SKM-1 (cell line): ENCODE measurements around the gene XIAP.
A peak's percentile ranks its signal among the peaks of the same experiment; 100 is the strongest.
"Not testable (repeated sequence)": the region's sequence is repeated elsewhere in the genome, so short reads cannot be mapped to it uniquely, and the experiment has no call there.

Source experiments
- DNase-seq: peaks from one replicate; lab custom pipeline; 2025; ENCODE audit not compliant: unreplicated experiment; lab: John Stamatoyannopoulos, UW

Gene XIAP

DNA sequence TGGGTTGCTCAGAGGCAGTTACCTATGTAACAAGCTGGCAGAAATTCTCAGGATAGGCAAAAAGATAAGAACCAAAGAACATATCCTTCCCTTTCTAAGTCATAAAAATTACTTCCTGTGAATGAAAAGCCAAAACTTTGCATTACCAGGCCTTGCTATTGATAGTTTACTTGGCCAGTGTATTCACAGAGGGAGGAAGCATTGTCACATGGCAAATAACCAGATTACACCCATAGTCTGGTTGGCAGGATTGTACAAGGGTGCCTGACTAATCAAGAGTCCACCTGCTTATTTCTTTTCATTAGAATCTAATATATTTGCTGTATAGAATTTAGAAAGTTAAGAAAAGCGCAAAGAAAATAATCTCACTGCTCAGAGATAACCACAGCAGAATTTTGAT is 14.1 kb downstream of the XIAP start:
- DNase-seq, result no peak

DNA sequence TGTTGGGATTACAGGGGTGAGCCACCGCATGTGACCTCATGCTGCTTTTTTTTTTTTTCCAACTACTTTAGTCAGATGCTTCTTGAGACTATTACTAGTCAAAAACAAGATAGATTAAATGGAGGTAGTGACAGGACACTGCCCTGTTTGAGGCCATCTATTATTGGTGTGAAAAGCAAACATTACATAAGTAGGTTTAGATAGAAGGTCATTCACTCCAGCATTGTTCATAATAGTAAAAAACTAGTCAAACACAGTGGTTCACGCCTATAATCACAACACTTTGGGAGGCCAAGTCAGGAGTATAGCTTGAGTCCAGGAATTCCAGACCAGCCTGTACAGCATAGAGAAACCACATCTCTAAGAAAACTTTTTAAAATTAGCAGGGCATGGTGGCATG is 16.3 kb downstream of the XIAP start:
- DNase-seq, result no peak

- DNase-seq, result no peak
Observed at GRCh38 chrX:123876844-123877243, 17.0 kb downstream of the XIAP start.

GRCh38 chrX:123878252-123878721 is 18.4 kb downstream of the XIAP start:
- DNase-seq, result peak; percentile 57

DNA sequence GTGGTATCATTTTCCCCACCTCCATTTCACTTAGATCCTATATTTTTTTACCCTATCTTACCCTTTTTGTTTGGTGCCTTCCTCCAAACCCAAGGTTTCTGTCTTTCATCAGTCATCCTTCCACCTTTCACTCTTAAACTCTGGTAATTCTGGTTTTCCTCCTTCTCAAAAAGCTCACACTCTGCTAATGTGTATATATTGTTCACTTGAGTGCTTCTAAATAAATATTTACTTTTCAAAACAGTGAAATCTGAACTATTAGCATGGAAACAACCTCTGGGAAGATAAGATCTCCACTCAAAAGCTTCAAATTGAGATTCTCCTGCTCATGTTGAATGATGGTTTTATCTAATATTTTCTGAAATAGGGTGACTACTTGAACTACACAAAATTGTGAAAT is 21.5 kb downstream of the XIAP start:
- DNase-seq, result no peak

GRCh38 chrX:123882391-123882790 is 22.5 kb downstream of the XIAP start:
- DNase-seq, result no peak

DNA sequence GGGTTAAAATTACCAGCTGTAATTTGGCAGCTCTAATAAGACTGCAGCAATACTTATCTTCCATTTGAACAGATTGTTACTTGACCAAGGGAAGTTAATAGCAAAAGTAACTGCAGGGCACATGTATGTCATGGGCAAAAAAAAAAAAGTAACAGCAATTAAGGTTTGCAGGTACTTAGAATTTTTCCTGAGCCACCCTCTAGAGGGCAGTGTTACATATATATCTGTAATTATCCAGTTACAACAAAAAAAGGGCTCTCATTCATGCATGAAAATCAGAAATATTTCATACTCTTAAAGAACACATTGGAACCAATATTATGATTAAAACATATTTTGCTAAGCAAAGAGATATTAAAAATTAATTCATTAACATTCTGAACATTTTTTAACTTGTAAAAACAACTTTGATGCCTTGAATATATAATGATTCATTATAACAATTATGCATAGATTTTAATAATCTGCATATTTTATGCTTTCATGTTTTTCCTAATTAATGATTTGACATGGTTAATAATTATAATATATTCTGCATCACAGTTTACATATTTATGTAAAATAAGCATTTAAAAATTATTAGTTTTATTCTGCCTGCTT is 25.1 kb downstream of the XIAP start:
- DNase-seq, result peak; percentile 24

GRCh38 chrX:123899701-123900100 is 39.8 kb downstream of the XIAP start:
- DNase-seq, result no peak

- DNase-seq, result not testable (repeated sequence)
Observed at GRCh38 chrX:123903261-123903660, 43.4 kb downstream of the XIAP start.

- no peak for DNase-seq
Observed at GRCh38 chrX:123905332-123905731, 45.5 kb downstream of the XIAP start.

DNA sequence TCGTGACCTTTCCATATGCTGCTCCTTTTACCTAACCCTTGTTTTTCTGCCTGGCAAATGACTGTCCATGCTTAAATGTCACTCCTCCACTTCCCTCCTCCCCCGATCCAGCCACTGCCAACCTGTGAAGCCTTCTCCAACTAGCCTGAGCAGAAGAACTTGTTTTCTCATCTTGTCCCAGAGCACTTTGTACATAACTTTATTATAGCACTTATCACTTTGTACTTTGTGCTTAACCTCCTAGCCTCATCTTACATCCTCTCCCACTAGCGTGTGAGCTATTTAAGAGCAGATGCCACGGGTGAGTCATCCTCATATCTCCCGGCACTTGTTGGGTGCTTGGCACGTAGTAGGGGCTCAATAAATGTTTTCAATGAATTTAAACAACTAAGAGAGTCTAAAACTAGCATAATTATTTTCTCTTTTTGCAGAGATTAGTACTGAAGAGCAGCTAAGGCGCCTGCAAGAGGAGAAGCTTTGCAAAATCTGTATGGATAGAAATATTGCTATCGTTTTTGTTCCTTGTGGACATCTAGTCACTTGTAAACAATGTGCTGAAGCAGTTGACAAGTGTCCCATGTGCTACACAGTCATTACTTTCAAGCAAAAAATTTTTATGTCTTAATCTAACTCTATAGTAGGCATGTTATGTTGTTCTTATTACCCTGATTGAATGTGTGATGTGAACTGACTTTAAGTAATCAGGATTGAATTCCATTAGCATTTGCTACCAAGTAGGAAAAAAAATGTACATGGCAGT is 46.9 kb downstream of the XIAP start:
- DNase-seq, result no peak

GRCh38 chrX:123909523-123909922 is 49.7 kb downstream of the XIAP start:
- DNase-seq, result peak; percentile 21

DNA sequence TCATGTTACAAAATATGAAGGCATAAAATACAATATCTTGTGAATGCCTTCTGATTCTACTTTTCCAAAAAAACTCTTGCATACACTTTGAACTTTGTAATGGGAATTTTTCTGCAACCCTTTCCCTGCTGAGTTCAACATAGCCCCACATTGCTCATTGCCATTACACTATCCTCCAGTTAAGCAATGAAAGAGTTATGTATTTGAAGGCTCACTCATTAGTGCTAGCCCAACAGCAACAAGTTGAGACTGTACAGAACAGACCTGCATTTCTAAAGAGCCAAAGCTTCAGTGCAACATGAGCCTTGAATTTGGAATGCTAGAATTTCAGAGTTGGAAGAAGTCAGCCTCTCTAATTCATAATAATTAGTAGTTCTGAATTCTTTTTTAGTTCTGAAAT is 57.2 kb downstream of the XIAP start:
- DNase-seq, result no peak

DNA sequence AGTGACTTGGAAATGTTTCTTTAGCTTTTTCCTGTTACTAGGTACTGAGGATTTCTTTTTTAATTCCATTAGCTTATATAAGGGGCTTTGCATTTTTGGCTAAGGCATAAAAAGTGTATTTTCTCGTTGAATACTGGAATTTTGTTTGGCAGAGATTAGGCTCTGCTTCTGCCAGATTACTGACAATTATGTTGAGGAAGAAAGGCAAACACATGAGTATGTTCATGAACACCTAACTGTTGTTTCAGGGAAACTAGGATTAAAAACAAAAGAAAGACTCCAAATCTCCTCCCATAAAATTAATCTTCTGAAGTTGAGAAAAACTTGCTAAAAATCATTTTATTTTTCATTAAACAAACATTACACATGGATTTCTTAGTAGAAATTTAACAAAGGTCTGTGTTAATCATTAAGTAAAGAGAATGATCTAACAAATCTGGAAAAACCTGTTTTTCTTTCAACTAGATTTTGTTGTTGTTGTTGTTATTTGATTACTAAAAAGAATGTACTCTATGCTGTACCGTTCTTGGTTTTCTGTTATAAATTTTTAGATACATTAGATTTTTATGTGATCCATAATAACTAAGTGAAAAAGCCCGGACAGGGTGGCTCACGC is 58.4 kb downstream of the XIAP start:
- no peak for DNase-seq

GRCh38 chrX:123920105-123920785 is 60.4 kb downstream of the XIAP start:
- DNase-seq, result no peak

GRCh38 chrX:123923211-123923610 is 63.4 kb downstream of the XIAP start:
- DNase-seq, result no peak

- no peak for DNase-seq
Observed at GRCh38 chrX:123924186-123924585, 64.3 kb downstream of the XIAP start.

GRCh38 chrX:123927845-123928244 is 68.0 kb downstream of the XIAP start:
- DNase-seq, result no peak

GRCh38 chrX:123932055-123932454 is 72.2 kb downstream of the XIAP start:
- not testable (repeated sequence) for DNase-seq

DNA sequence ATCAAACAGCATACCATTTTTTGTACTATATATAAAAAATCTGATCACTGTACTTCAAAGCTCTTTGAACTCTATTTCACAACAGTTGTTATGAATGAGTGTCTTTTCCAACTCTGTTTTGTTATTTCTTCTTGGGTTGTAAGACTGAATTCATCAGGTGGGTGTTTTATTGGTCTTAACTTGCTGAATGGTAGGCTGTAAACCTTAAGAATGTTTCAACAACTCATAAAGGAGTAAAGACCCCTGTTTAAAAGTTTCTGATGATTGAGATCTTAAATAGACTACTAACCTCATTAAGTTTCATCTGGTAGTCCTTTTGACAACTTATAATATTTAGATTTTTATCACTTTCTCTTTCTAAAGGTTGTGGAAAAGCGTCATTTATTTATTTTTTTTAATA is 83.2 kb downstream of the XIAP start:
- DNase-seq, result no peak

DNA sequence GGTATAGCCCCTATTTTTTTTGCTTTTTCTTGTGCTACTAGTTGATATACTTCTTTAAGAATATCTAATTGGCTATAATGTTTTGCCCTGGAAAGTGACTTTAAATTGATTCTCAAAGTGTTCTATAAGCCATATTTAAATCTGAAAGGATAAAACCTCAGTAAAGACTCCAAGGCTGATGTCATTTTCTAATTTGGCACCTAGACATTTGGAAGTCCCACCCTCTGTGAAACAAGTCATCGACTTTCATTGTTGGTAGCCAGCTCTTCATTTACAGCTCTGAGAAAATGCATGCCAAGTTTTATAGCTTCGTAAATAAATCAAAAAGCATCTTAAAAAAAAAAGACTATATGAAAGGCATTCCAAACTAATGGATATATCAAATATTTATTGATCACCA is 83.6 kb downstream of the XIAP start:
- no peak for DNase-seq

GRCh38 chrX:123949846-123950245 is 90.0 kb downstream of the XIAP start:
- no peak for DNase-seq
